ENCODE data around the gene HOXD4.

HOXD4 gene

GRCh38 chr2:176150584-176151441, 537 bp upstream of the HOXD4 start:
- Histone ChIP-seq H3K27ac (ENCODE audit: low read depth in 2 of 2, low read length in 2 of 2) (no peak overlapping the region), H3K36me3 (ENCODE audit: control insufficient read depth in 2 of 2, insufficient read depth in 2 of 2, low read length in 2 of 2) (peaks cover 0 to 6% of the 10 kb centered on the region in 2 donors), H3K4me1 (ENCODE audit: control insufficient read depth in 2 of 2, insufficient read depth in 2 of 2, low read length in 2 of 2) (peaks cover 0 to 11% of the 10 kb centered on the region in 2 donors), H3K27me3 (ENCODE audit: control insufficient read depth in 2 of 2, insufficient read depth in 2 of 2, low read length in 2 of 2) (peaks cover 0 to 4% of the 10 kb centered on the region in 2 donors), H3K9ac (ENCODE audit: low read depth in 1 of 2, low read length in 2 of 2) (no peak overlapping the region), H3K9me3 (ENCODE audit: control insufficient read depth in 2 of 2, low read length in 2 of 2) (no peaks in the 10 kb centered on the region), H3K4me3 (ENCODE audit: low read length in 2 of 2) (no peak overlapping the region)

GRCh38 chr2:176152350-176153181, 1.2 kb downstream of the HOXD4 start:
- H3K27me3 ChIP-seq (ENCODE audit: control insufficient read depth in 2 of 2, insufficient read depth in 2 of 2, low read length in 2 of 2): peaks cover 0 to 8% of the 10 kb centered on the region in 2 donors
- no peaks in the 10 kb centered on the region for H3K4me1 ChIP-seq (ENCODE audit: control insufficient read depth in 2 of 2, insufficient read depth in 2 of 2, low read length in 2 of 2)
- no peak overlapping the region for H3K9ac ChIP-seq (ENCODE audit: low read depth in 1 of 2, low read length in 2 of 2)
- no peak overlapping the region for H3K27ac ChIP-seq (ENCODE audit: low read depth in 2 of 2, low read length in 2 of 2)
- H3K4me3 ChIP-seq (ENCODE audit: low read length in 2 of 2): no peak overlapping the region
- H3K9me3 ChIP-seq (ENCODE audit: control insufficient read depth in 2 of 2, low read length in 2 of 2): no peaks in the 10 kb centered on the region
- H3K36me3 ChIP-seq (ENCODE audit: control insufficient read depth in 2 of 2, insufficient read depth in 2 of 2, low read length in 2 of 2): peaks cover 0 to 6% of the 10 kb centered on the region in 2 donors

- Histone ChIP-seq H3K4me1 (ENCODE audit: control insufficient read depth in 2 of 2, insufficient read depth in 2 of 2, low read length in 2 of 2) (no peaks in the 10 kb centered on the region), H3K9me3 (ENCODE audit: control insufficient read depth in 2 of 2, low read length in 2 of 2) (no peaks in the 10 kb centered on the region), H3K4me3 (ENCODE audit: low read length in 2 of 2) (no peak overlapping the region), H3K27ac (ENCODE audit: low read depth in 2 of 2, low read length in 2 of 2) (no peak overlapping the region), H3K9ac (ENCODE audit: low read depth in 1 of 2, low read length in 2 of 2) (no peak overlapping the region), H3K27me3 (ENCODE audit: control insufficient read depth in 2 of 2, insufficient read depth in 2 of 2, low read length in 2 of 2) (peaks cover 0 to 9% of the 10 kb centered on the region in 2 donors), H3K36me3 (ENCODE audit: control insufficient read depth in 2 of 2, insufficient read depth in 2 of 2, low read length in 2 of 2) (peaks cover 0 to 6% of the 10 kb centered on the region in 2 donors)
Measured at GRCh38 chr2:176154576-176155252, 3.4 kb downstream of the HOXD4 start.

- no peaks in the 10 kb centered on the region for H3K9me3 ChIP-seq (ENCODE audit: control insufficient read depth in 2 of 2, low read length in 2 of 2)
- peaks cover 0 to 4% of the 10 kb centered on the region in 2 donors for H3K36me3 ChIP-seq (ENCODE audit: control insufficient read depth in 2 of 2, insufficient read depth in 2 of 2, low read length in 2 of 2)
- peaks cover 0 to 3% of the 10 kb centered on the region in 2 donors for H3K4me1 ChIP-seq (ENCODE audit: control insufficient read depth in 2 of 2, insufficient read depth in 2 of 2, low read length in 2 of 2)
- H3K4me3 ChIP-seq (ENCODE audit: low read length in 2 of 2): no peak overlapping the region
- H3K27ac ChIP-seq (ENCODE audit: low read depth in 2 of 2, low read length in 2 of 2): no peak overlapping the region
- no peak overlapping the region for H3K9ac ChIP-seq (ENCODE audit: low read depth in 1 of 2, low read length in 2 of 2)
- peaks cover 0 to 11% of the 10 kb centered on the region in 2 donors for H3K27me3 ChIP-seq (ENCODE audit: control insufficient read depth in 2 of 2, insufficient read depth in 2 of 2, low read length in 2 of 2)
Measured at GRCh38 chr2:176155356-176156044, 4.2 kb downstream of the HOXD4 start.

- H3K9me3 ChIP-seq (ENCODE audit: control insufficient read depth in 2 of 2, low read length in 2 of 2): no peaks in the 10 kb centered on the region
- peaks cover 0 to 3% of the 10 kb centered on the region in 2 donors for H3K4me1 ChIP-seq (ENCODE audit: control insufficient read depth in 2 of 2, insufficient read depth in 2 of 2, low read length in 2 of 2)
- peaks cover 0 to 11% of the 10 kb centered on the region in 2 donors for H3K27me3 ChIP-seq (ENCODE audit: control insufficient read depth in 2 of 2, insufficient read depth in 2 of 2, low read length in 2 of 2)
- H3K9ac ChIP-seq (ENCODE audit: low read depth in 1 of 2, low read length in 2 of 2): no peak overlapping the region
- H3K4me3 ChIP-seq (ENCODE audit: low read length in 2 of 2): no peak overlapping the region
- no peak overlapping the region for H3K27ac ChIP-seq (ENCODE audit: low read depth in 2 of 2, low read length in 2 of 2)
- H3K36me3 ChIP-seq (ENCODE audit: control insufficient read depth in 2 of 2, insufficient read depth in 2 of 2, low read length in 2 of 2): peaks cover 0 to 3% of the 10 kb centered on the region in 2 donors
Measured at GRCh38 chr2:176156301-176156806, 5.0 kb downstream of the HOXD4 start.

- no peaks in the 10 kb centered on the region for H3K9me3 ChIP-seq (ENCODE audit: control insufficient read depth in 2 of 2, low read length in 2 of 2)
- H3K27ac ChIP-seq (ENCODE audit: low read depth in 2 of 2, low read length in 2 of 2): peak within 1 kb of the TSS; percentile 9 to 13
- peaks cover 0 to 13% of the 10 kb centered on the region in 2 donors for H3K27me3 ChIP-seq (ENCODE audit: control insufficient read depth in 2 of 2, insufficient read depth in 2 of 2, low read length in 2 of 2)
- H3K36me3 ChIP-seq (ENCODE audit: control insufficient read depth in 2 of 2, insufficient read depth in 2 of 2, low read length in 2 of 2): peaks cover 0 to 3% of the 10 kb centered on the region in 2 donors
- peak within 1 kb of the TSS in 1 of 2 donors; percentile 51 for H3K9ac ChIP-seq (ENCODE audit: low read depth in 1 of 2, low read length in 2 of 2)
- peak within 1 kb of the TSS; percentile 60 to 67 for H3K4me3 ChIP-seq (ENCODE audit: low read length in 2 of 2)
- H3K4me1 ChIP-seq (ENCODE audit: control insufficient read depth in 2 of 2, insufficient read depth in 2 of 2, low read length in 2 of 2): peaks cover 0 to 3% of the 10 kb centered on the region in 2 donors
Measured at GRCh38 chr2:176156807-176157498, 5.6 kb downstream of the HOXD4 start, which contains the start of gene HOXD3. TSS of gene HOXD3 (plus strand) at chr2:176157307. CDS start at chr2:176169115, 11,808 bp downstream.

- Histone ChIP-seq H3K4me3 (ENCODE audit: low read length in 2 of 2) (peak overlapping the region; percentile 60 to 67), H3K27ac (ENCODE audit: low read depth in 2 of 2, low read length in 2 of 2) (peak overlapping the region; percentile 9 to 13), H3K27me3 (ENCODE audit: control insufficient read depth in 2 of 2, insufficient read depth in 2 of 2, low read length in 2 of 2) (peaks cover 0 to 18% of the 10 kb centered on the region in 2 donors), H3K4me1 (ENCODE audit: control insufficient read depth in 2 of 2, insufficient read depth in 2 of 2, low read length in 2 of 2) (peaks cover 0 to 3% of the 10 kb centered on the region in 2 donors), H3K9ac (ENCODE audit: low read depth in 1 of 2, low read length in 2 of 2) (peak overlapping the region in 1 of 2 donors; percentile 51), H3K36me3 (ENCODE audit: control insufficient read depth in 2 of 2, insufficient read depth in 2 of 2, low read length in 2 of 2) (peaks cover 0 to 2% of the 10 kb centered on the region in 2 donors), H3K9me3 (ENCODE audit: control insufficient read depth in 2 of 2, low read length in 2 of 2) (no peaks in the 10 kb centered on the region)
Measured at GRCh38 chr2:176157499-176158185, 6.3 kb downstream of the HOXD4 start.

- peak overlapping the region in 1 of 2 donors; percentile 51 for H3K9ac ChIP-seq (ENCODE audit: low read depth in 1 of 2, low read length in 2 of 2)
- no peaks in the 10 kb centered on the region for H3K36me3 ChIP-seq (ENCODE audit: control insufficient read depth in 2 of 2, insufficient read depth in 2 of 2, low read length in 2 of 2)
- H3K4me1 ChIP-seq (ENCODE audit: control insufficient read depth in 2 of 2, insufficient read depth in 2 of 2, low read length in 2 of 2): peaks cover 0 to 3% of the 10 kb centered on the region in 2 donors
- H3K27me3 ChIP-seq (ENCODE audit: control insufficient read depth in 2 of 2, insufficient read depth in 2 of 2, low read length in 2 of 2): peaks cover 0 to 16% of the 10 kb centered on the region in 2 donors
- H3K9me3 ChIP-seq (ENCODE audit: control insufficient read depth in 2 of 2, low read length in 2 of 2): no peaks in the 10 kb centered on the region
- peak overlapping the region; percentile 14 to 60 for H3K4me3 ChIP-seq (ENCODE audit: low read length in 2 of 2)
- H3K27ac ChIP-seq (ENCODE audit: low read depth in 2 of 2, low read length in 2 of 2): no peak overlapping the region
Measured at GRCh38 chr2:176158186-176158591, 6.8 kb downstream of the HOXD4 start.

Data from mucosa of rectum (tissue), 2 donors.